ENCODE results near the gene CARD8. TPM values are rescaled to one million over a fixed set of nuclear protein-coding genes. Genes with fewer than 3 reads are reported as not detected.

CARD8 gene
- total and polyA plus RNA-seq, 10 of the 15 experiments (the other 5 are each of a cell fraction or from before 2014, with no cell fraction given), result 39.8 to 69.8 (median 46.1) TPM

- Histone ChIP-seq H4K20me1 (ENCODE audit: control insufficient read depth, insufficient read depth) (no peaks in the 10 kb centered on the region), H3K9me3 (replicated peaks; ENCODE audit: control insufficient read depth, insufficient read depth, low read length) (no peaks in the 10 kb centered on the region), H2AFZ (ENCODE audit: control insufficient read depth, low read depth, low read length) (no peak overlapping the region), H3K36me3 (ENCODE audit: control insufficient read depth in 2 of 2, insufficient read depth in 2 of 2, low read length in 1 of 2) (peaks cover 3 to 26% of the 10 kb centered on the region in 2 experiments; a peak in 3 of 4 replicates), H3K27me3 (replicated peaks in 1 of 2; ENCODE audit: control insufficient read depth in 2 of 2, insufficient read depth in 2 of 2, low read length in 1 of 2) (no peaks in the 10 kb centered on the region), H3K4me2 (ENCODE audit: control insufficient read depth, insufficient read depth) (no peak overlapping the region), H3K9ac (ENCODE audit: control insufficient read depth, insufficient read depth, low read length) (no peak overlapping the region), H3K79me2 (ENCODE audit: control insufficient read depth, insufficient read depth, low read length) (no peaks in the 10 kb centered on the region), H3K27ac (ENCODE audit: control insufficient read depth, insufficient read depth) (no peak overlapping the region), H3K4me1 (ENCODE audit: control insufficient read depth, insufficient read depth, low read length) (no peaks in the 10 kb centered on the region), H3K4me3 (no peak overlapping the region)
- ChIA-PET POLR2A (no interaction called here), CTCF (interaction anchor here (0.6 to 0.7 kb wide), 2 partner anchors 132 to 350 kb away, joined by 3 read pairs; no protein-coding TSS in a partner anchor), SMC1A (ENCODE audit: uncharacterized antibody, unreplicated experiment) (no interaction called here), RAD21 (ENCODE audit: unreplicated experiment) (no interaction called here)
- in situ Hi-C loops (cut with MboI) (no loop called here), intact Hi-C loops (cut with micrococcal nuclease; ENCODE audit: unreplicated experiment) (no loop called here)
- no peak for DNase-seq (ENCODE audit: low read depth, low spot score)
- no peak for FAIRE-seq
- ATAC-seq, result no peak
- TF ChIP-seq ATF3 (IDR thresholded peaks at IDR 0.05; ENCODE audit: borderline replicate concordance, extremely low read depth, low read depth, low read length) (no peak), JUND (IDR thresholded peaks at IDR 0.05; ENCODE audit: low read depth, low read length) (no peak), CHD2 (IDR thresholded peaks at IDR 0.05; ENCODE audit: borderline replicate concordance, low read depth, low read length) (no peak), SIN3A (IDR thresholded peaks at IDR 0.05; ENCODE audit: low read depth, low read length) (no peak), POU2F2 (IDR thresholded peaks at IDR 0.05; ENCODE audit: borderline replicate concordance, low read depth, low read length) (no peak), EED (IDR thresholded peaks at IDR 0.05; ENCODE audit: low read depth) (no peak)
- 54% methylated on average over 5 of the region's 6 CpGs for WGBS (ENCODE audit: insufficient coverage, insufficient replicate concordance, low lambda C conversion rate, missing lambda C conversion rate)
- BruUV-seq (replicated peaks), result no TSS peak
These were observed 16.6 kb downstream of the CARD8 start for GRCh38 chr19:48239120-48239519.

GRCh38 chr19:48237057-48237456 is 18.7 kb downstream of the CARD8 start:
- Histone ChIP-seq H3K79me2 (ENCODE audit: control insufficient read depth, insufficient read depth, low read length) (no peaks in the 10 kb centered on the region), H2AFZ (ENCODE audit: control insufficient read depth, low read depth, low read length) (no peak overlapping the region), H3K9ac (ENCODE audit: control insufficient read depth, insufficient read depth, low read length) (no peak overlapping the region), H3K9me3 (replicated peaks; ENCODE audit: control insufficient read depth, insufficient read depth, low read length) (no peaks in the 10 kb centered on the region), H3K4me3 (no peak overlapping the region), H3K36me3 (ENCODE audit: control insufficient read depth in 2 of 2, insufficient read depth in 2 of 2, low read length in 1 of 2) (peaks cover 3 to 27% of the 10 kb centered on the region in 2 experiments), H3K27me3 (replicated peaks in 1 of 2; ENCODE audit: control insufficient read depth in 2 of 2, insufficient read depth in 2 of 2, low read length in 1 of 2) (no peaks in the 10 kb centered on the region), H4K20me1 (ENCODE audit: control insufficient read depth, insufficient read depth) (no peaks in the 10 kb centered on the region), H3K4me2 (ENCODE audit: control insufficient read depth, insufficient read depth) (no peak overlapping the region), H3K27ac (ENCODE audit: control insufficient read depth, insufficient read depth) (no peak overlapping the region), H3K4me1 (ENCODE audit: control insufficient read depth, insufficient read depth, low read length) (no peaks in the 10 kb centered on the region)
- CTCF ChIA-PET, result no interaction called here
- FAIRE-seq, result no peak
- no peak for ATAC-seq
- TF ChIP-seq ZNF274 (IDR thresholded peaks at IDR 0.05; ENCODE audit: insufficient read depth, insufficient read length) (no peak), SP1 (IDR thresholded peaks at IDR 0.05; ENCODE audit: low read depth, low read length) (no peak), ETV6 (conservative IDR thresholded peaks at IDR 0.05 in 1 of 2, IDR thresholded peaks at IDR 0.05 in 1 of 2; ENCODE audit: borderline replicate concordance in 1 of 2, low read depth in 1 of 2) (no peak), NFYA (IDR thresholded peaks at IDR 0.05; ENCODE audit: borderline replicate concordance, low read depth, low read length) (no peak), HDAC2 (IDR thresholded peaks at IDR 0.05) (no peak), CUX1 (IDR thresholded peaks at IDR 0.05; ENCODE audit: insufficient replicate concordance, low read depth, low read length) (no peak), MAX (IDR thresholded peaks at IDR 0.05; ENCODE audit: low read depth, low read length) (no peak)
- intact Hi-C loops (cut with micrococcal nuclease; ENCODE audit: unreplicated experiment) (no loop called here), in situ Hi-C loops (cut with MboI) (no loop called here)
- RAD21 ChIA-PET (ENCODE audit: unreplicated experiment), result no interaction called here
- no TSS peak for BruUV-seq (replicated peaks)
- 69% methylated on average over 3 of the region's 3 CpGs for WGBS (ENCODE audit: insufficient coverage, insufficient replicate concordance, low lambda C conversion rate, missing lambda C conversion rate)
- DNase-seq (ENCODE audit: low read depth, low spot score), result no peak
- POLR2A ChIA-PET, result no interaction called here
- SMC1A ChIA-PET (ENCODE audit: uncharacterized antibody, unreplicated experiment), result no interaction called here

Measured in GM12878 (cell line).